Activated T-cell treated with anti-CD3 and anti-CD28 coated beads, Interleukin-2, amount 50 U/mL, for 4 hours (primary cell): ENCODE measurements around the gene PDCD4. TPM values are rescaled to one million over a fixed set of nuclear protein-coding genes. Genes with fewer than 3 reads are reported as not detected.
A peak's percentile ranks its signal among the peaks of the same experiment; 100 is the strongest.
"Not testable (repeated sequence)": the region's sequence is repeated elsewhere in the genome, so short reads cannot be mapped to it uniquely, and the experiment has no call there.

Experiments used
- ATAC-seq, 2 donors: fragments of 200-7000 bp; cut with Tn5 transposase; one replicate each; pipeline ENCODE4 v1.10.0; 2021
- DNase-seq: peaks from one replicate; pipeline ENCODE4 v3.0.0-alpha.2; 2020
- H3K27me3 Mint-ChIP-seq: one replicate; pipeline ENCODE4 v1.8.0; 2021; ENCODE audit warnings: low read depth, mixed read lengths
- H3K36me3 Mint-ChIP-seq: one replicate; pipeline ENCODE4 v1.8.0; 2022; ENCODE audit warnings: mixed read lengths; ENCODE audit not compliant: insufficient read depth
- H3K4me1 Mint-ChIP-seq: one replicate; pipeline ENCODE4 v1.8.0; 2021; ENCODE audit warnings: low read depth, mixed read lengths
- H3K4me3 Mint-ChIP-seq: one replicate; pipeline ENCODE4 v1.8.0; 2021; ENCODE audit warnings: mild to moderate bottlenecking, moderate library complexity, mixed read lengths
- H3K9me3 Mint-ChIP-seq: one replicate; pipeline ENCODE4 v1.8.0; 2021; ENCODE audit warnings: mixed read lengths
- total RNA-seq, 3 donors: library from RNA; stranded (reverse); gene quantifications; one replicate each; pipeline ENCODE4 v1.2.1, GENCODE V29; 2021

PDCD4 gene
- total RNA-seq, 3 donors from 2014 or later: 36.5 to 55.1 (median 41.3) TPM

DNA sequence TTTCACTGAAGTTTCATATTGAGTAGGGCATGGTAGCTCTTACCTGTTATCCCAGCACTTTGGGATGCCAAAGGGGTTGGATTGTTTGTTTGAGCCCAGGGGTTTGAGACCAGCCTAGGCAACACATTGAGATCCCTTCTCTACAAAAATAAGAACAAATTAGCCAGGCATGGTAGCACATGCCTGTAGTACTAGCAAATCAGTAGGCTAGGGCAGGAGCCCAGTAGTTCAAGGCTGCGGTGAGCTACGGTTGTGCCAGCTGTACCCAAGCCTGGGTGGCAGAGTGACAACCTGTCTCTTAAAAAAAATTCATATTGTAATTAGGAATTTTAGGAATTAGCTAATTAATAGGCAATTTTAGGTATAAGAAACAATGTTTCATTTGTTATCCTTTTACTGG is 29.3 kb downstream of the PDCD4 start:
- H3K36me3 Mint-ChIP-seq: peaks cover 17% of the 10 kb centered on the region
- H3K4me3 Mint-ChIP-seq: no peak overlapping the region
- no peaks in the 10 kb centered on the region for H3K27me3 Mint-ChIP-seq
- no peak for ATAC-seq
- H3K9me3 Mint-ChIP-seq: no peaks in the 10 kb centered on the region
- DNase-seq: no peak
- H3K4me1 Mint-ChIP-seq: peaks cover 44% of the 10 kb centered on the region

DNA sequence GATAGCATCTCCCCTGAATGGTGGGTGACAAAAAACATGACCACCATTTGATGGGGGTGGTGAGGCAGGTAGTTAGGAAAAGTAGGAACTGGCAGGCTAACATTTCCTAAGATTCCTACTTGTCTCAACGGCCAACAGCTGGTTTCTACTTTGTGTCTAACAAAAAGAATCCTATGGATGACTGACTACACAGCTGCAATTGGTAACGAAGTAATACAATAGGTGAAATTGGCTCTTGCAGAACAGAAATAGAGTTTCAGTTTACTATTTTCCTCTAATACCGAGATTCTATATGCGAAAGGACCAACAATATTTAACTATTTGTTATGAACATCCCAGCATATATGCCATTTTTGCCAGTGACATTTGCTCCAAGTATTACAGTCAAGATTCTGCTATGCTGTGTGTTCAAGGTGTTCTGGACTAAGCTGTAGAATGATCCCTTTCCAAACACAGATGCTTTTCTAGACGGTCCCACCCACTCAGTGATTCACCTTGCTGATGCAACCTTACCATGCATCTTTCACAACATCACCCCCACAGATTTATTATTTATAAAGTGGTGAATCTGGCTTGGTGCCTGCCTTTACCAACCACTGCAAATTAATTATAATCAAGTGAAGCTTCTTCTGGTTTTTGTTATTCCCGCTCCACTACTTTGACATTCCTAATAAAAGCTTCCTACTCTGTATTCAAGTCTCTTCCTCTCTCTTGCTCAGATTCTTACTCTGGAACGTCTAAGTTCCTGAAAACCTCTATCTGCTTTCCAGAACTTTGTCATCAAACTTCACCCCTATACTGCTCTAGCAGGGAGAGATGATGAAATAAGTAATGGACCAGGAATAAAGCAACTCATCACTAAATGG is 30.5 kb downstream of the PDCD4 start:
- ATAC-seq: peak; percentile 68 to 72
- H3K9me3 Mint-ChIP-seq: no peaks in the 10 kb centered on the region
- no peaks in the 10 kb centered on the region for H3K27me3 Mint-ChIP-seq
- H3K4me1 Mint-ChIP-seq: peaks cover 34% of the 10 kb centered on the region
- H3K4me3 Mint-ChIP-seq: no peak overlapping the region
- DNase-seq: peak; percentile 36
- peaks cover 15% of the 10 kb centered on the region for H3K36me3 Mint-ChIP-seq

GRCh38 chr10:110903280-110904278 is 31.9 kb downstream of the PDCD4 start:
- no peaks in the 10 kb centered on the region for H3K9me3 Mint-ChIP-seq
- DNase-seq (no peak), ATAC-seq (peak; percentile 82 to 87)
- peaks cover 14% of the 10 kb centered on the region for H3K36me3 Mint-ChIP-seq
- H3K4me1 Mint-ChIP-seq: peaks cover 37% of the 10 kb centered on the region
- H3K4me3 Mint-ChIP-seq: no peak overlapping the region
- no peaks in the 10 kb centered on the region for H3K27me3 Mint-ChIP-seq

GRCh38 chr10:110910138-110910537 is 38.4 kb downstream of the PDCD4 start:
- Mint-ChIP-seq H3K27me3 (no peaks in the 10 kb centered on the region), H3K4me3 (no peak overlapping the region), H3K4me1 (peaks cover 17% of the 10 kb centered on the region), H3K36me3 (peaks cover 22% of the 10 kb centered on the region), H3K9me3 (no peaks in the 10 kb centered on the region)
- ATAC-seq (no peak), DNase-seq (no peak)

DNA sequence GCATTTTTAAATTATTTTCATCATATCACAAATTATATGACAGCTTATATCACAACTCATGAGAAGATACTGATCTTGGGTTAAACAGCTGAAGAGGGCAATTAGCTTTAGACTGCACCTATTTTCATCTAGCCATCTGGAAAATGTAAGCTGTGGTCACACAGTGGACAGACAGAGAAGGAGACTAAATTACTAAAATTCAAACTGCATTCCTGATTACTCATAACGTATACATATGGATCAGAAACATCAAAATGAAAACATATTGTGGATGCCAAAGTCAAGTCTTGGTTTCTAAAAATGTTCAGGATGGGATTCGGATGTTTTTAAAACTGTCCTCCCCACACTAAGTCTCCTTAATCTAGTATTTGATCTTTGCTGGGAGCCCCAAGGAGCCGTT is 40.6 kb downstream of the PDCD4 start:
- ATAC-seq (no peak), DNase-seq (no peak)
- Mint-ChIP-seq H3K9me3 (no peaks in the 10 kb centered on the region), H3K4me3 (no peak overlapping the region), H3K4me1 (peaks cover 24% of the 10 kb centered on the region), H3K27me3 (no peaks in the 10 kb centered on the region), H3K36me3 (peaks cover 21% of the 10 kb centered on the region)

- no peaks in the 10 kb centered on the region for H3K9me3 Mint-ChIP-seq
- H3K4me3 Mint-ChIP-seq: no peak overlapping the region
- ATAC-seq (no peak), DNase-seq (no peak)
- H3K4me1 Mint-ChIP-seq: peaks cover 26% of the 10 kb centered on the region
- peaks cover 21% of the 10 kb centered on the region for H3K36me3 Mint-ChIP-seq
- H3K27me3 Mint-ChIP-seq: no peaks in the 10 kb centered on the region
Observed at GRCh38 chr10:110914431-110914830, 42.7 kb downstream of the PDCD4 start.

DNA sequence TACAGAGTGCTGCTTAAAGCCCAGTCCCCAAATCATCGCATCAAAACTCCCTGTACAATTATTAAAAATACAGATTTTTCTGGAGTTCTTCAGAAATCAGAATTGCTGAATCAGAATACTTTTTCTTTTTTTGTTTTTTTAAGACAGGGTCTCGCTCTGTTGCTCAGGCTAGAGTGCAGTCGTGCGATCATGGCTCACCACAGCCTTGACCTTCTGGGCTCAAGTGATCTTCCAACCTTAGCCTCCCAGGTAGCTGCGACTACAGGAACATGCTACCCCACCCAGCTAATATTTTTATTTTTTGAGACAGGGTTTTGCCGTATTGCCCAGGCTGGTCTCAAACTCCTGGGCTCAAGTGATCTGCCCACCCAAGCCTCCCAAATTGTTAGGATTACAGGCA is 43.3 kb downstream of the PDCD4 start:
- Mint-ChIP-seq H3K4me1 (peaks cover 26% of the 10 kb centered on the region), H3K4me3 (no peak overlapping the region), H3K36me3 (peaks cover 20% of the 10 kb centered on the region), H3K9me3 (no peaks in the 10 kb centered on the region), H3K27me3 (no peaks in the 10 kb centered on the region)
- DNase-seq: no peak
- ATAC-seq: no peak

GRCh38 chr10:110915600-110915999 is 43.9 kb downstream of the PDCD4 start:
- H3K36me3 Mint-ChIP-seq: peaks cover 15% of the 10 kb centered on the region
- H3K4me3 Mint-ChIP-seq, H3K9me3 Mint-ChIP-seq, DNase-seq, ATAC-seq, H3K27me3 Mint-ChIP-seq: not testable (repeated sequence)
- H3K4me1 Mint-ChIP-seq: peaks cover 26% of the 10 kb centered on the region

DNA sequence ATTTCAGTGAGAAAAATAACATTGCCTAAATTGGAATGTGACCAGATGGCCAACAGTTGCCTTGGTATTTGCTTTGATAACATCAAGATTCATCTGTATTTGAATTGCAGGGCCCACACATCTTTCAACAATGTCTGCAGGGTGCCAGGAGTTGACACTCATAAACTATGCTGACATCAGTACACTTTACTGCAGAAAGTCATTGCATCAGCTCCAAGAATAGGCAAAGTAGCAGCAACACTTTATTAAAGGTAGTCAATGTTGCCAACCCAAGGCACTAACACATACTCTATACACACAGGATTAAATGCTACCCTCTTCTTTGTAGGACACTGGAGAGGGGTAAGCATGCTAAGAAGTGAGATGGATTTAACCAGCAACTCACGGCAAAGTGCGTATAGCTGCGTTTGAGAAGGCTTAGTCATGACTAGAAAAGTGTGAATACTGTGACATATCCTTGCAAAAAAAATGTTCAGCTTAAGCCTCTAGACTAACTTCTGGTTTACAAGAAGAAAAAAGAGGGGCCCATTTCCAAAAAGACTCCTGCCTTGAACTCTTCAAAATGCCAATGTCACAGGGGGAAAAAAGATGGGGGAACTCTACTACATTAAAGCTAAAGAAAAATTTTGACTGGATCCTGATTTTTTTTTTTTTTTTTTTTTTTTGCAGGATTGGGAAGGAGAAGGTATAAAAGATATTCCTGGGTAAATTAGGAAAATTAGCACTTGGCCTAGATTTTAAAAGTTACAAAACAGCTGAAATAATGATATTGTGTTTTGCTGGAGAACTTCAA is 45.0 kb downstream of the PDCD4 start:
- Mint-ChIP-seq H3K4me3 (no peak overlapping the region), H3K9me3 (no peaks in the 10 kb centered on the region), H3K36me3 (peaks cover 10% of the 10 kb centered on the region), H3K4me1 (peaks cover 30% of the 10 kb centered on the region), H3K27me3 (no peaks in the 10 kb centered on the region)
- ATAC-seq (no peak), DNase-seq (no peak)

DNA sequence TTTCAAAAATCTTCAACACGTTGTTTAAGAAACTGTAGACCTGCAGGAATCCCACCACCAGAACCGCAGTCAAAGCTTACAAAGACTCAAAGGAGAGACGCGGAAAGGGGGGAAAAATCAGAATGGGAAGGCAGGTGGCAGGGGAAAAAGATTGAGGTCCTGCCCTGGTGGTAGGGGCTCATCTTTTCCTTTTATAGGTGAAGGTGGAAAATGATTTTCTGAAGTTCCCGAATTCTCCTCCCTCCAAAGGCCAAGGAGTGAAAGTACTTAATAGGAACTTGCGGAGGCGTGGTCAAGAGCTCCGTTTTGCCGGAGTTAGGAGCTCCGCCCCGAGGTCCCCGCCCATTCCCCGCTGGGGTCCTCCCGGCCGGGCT is 46.5 kb downstream of the PDCD4 start:
- H3K36me3 Mint-ChIP-seq: peaks cover 7% of the 10 kb centered on the region
- DNase-seq (peak; percentile 78), ATAC-seq (no peak)
- no peaks in the 10 kb centered on the region for H3K27me3 Mint-ChIP-seq
- H3K4me3 Mint-ChIP-seq: peak overlapping the region; percentile 94
- peaks cover 36% of the 10 kb centered on the region for H3K4me1 Mint-ChIP-seq
- H3K9me3 Mint-ChIP-seq: no peaks in the 10 kb centered on the region

DNA sequence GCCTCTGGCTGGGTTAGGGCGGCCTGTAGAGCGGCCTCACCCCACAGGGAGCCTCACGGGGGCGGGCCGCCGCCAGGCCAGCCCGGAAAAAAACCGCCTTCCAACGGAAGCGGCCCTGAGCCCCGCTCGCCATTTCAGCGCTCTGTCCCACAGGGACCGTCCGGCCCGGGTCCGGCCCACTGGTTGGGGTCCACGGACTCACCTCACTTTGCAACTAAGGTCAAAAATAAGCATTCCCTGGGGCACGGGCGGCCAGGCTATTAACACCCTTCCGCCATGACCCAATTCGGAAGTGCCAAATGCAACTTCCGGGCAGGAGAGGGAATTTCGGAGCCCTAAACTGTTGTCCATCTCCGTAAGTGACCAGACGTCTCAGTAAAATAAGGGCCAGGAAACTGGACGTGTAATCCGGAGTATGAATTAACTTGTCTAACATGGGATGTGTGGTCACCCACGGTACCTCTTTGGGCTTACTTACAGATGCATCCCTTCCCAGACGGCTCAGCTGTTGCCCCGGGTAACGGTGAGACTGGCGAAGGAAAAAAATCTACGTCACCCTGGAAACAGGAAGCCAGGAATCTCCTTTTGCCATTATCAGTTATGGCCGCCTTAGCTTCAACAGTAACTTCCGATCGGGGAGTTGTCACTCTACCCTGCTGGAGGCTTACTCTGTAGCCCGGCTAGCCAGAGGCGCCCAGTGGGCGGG is 47.1 kb downstream of the PDCD4 start, which contains the start of gene BBIP1:
Gene BBIP1 (minus strand): TSS at position 538 of the 706 bp plus-strand sequence. CDS start 1,023 bp downstream, outside the sequence.
- H3K9me3 Mint-ChIP-seq: no peaks in the 10 kb centered on the region
- no peaks in the 10 kb centered on the region for H3K27me3 Mint-ChIP-seq
- ATAC-seq (peak; percentile 55 to 94), DNase-seq (no peak)
- H3K4me1 Mint-ChIP-seq: peaks cover 41% of the 10 kb centered on the region
- H3K36me3 Mint-ChIP-seq: peaks cover 7% of the 10 kb centered on the region
- H3K4me3 Mint-ChIP-seq: peak within 1 kb of the TSS; percentile 94

- Mint-ChIP-seq H3K36me3 (peaks cover 7% of the 10 kb centered on the region), H3K9me3 (no peaks in the 10 kb centered on the region), H3K27me3 (no peaks in the 10 kb centered on the region), H3K4me1 (peaks cover 42% of the 10 kb centered on the region), H3K4me3 (peak within 1 kb of the TSS; percentile 94)
- DNase-seq (peak; percentile 97), ATAC-seq (peak; percentile 59 to 96)
Observed at GRCh38 chr10:110919349-110919931, 47.7 kb downstream of the PDCD4 start, which contains the start of gene SHOC2. Gene SHOC2, plus strand, starts transcription at chr10:110919604. Its CDS starts 44,755 bp downstream, at chr10:110964359.
